Amygdala (tissue), 56 donors: ENCODE results near the gene OR5L2.
"Not testable (repeated sequence)": the region's sequence is repeated elsewhere in the genome, so short reads cannot be mapped to it uniquely, and the experiment has no call there.

Experiments used
- DNase-seq, 56 donors: peaks; one replicate each; lab custom pipeline; 2025; lab: John Stamatoyannopoulos, UW

The OR5L2 gene

GRCh38 chr11:55826919-55827318 is at the start of gene OR5L2:
TSS of gene OR5L2 (plus strand) at chr11:55827219. CDS start at chr11:55827219, 0 bp downstream.
- DNase-seq, result no peak

- DNase-seq, result no peak
These were observed 35.4 kb upstream of the OR5L2 start for GRCh38 chr11:55791606-55792005.

GRCh38 chr11:55793321-55793720 is 33.7 kb upstream of the OR5L2 start:
- no peak for DNase-seq

- DNase-seq, result no peak
These were observed 31.8 kb upstream of the OR5L2 start, which contains the start of gene OR5D14 for GRCh38 chr11:55795256-55795655. TSS of gene OR5D14 (plus strand) at chr11:55795556. CDS start at chr11:55795556, 0 bp downstream.

GRCh38 chr11:55806248-55806647 is 20.8 kb upstream of the OR5L2 start:
- no peak for DNase-seq

- no peak for DNase-seq
These were observed 16.0 kb upstream of the OR5L2 start, which contains the start of gene OR5L1 for GRCh38 chr11:55811067-55811466. TSS of gene OR5L1 (plus strand) at chr11:55811367. CDS start at chr11:55811467, 100 bp downstream.

GRCh38 chr11:55819330-55819729 is 7.7 kb upstream of the OR5L2 start, which contains the start of gene OR5D18:
TSS of gene OR5D18 (plus strand) at chr11:55819630. CDS start at chr11:55819630, 0 bp downstream.
- no peak for DNase-seq

- no peak for DNase-seq
These were observed 11.4 kb downstream of the OR5L2 start, which contains the start of gene OR5D16 for GRCh38 chr11:55838452-55838851. TSS of gene OR5D16 (plus strand) at chr11:55838752. CDS start at chr11:55838752, 0 bp downstream.

- no peak for DNase-seq
These were observed 20.4 kb downstream of the OR5L2 start for GRCh38 chr11:55847453-55847852.

GRCh38 chr11:55849037-55849436 is 22.0 kb downstream of the OR5L2 start:
- DNase-seq, result no peak

- no peak for DNase-seq
These were observed 25.1 kb downstream of the OR5L2 start for GRCh38 chr11:55852141-55852540.

- no peak for DNase-seq
These were observed 27.7 kb downstream of the OR5L2 start for GRCh38 chr11:55854704-55855103.

- not testable (repeated sequence) for DNase-seq
These were observed 40.3 kb downstream of the OR5L2 start for GRCh38 chr11:55867354-55867753.

- not testable (repeated sequence) for DNase-seq
These were observed 45.7 kb downstream of the OR5L2 start for GRCh38 chr11:55872731-55873130.

- not testable (repeated sequence) for DNase-seq
These were observed 46.1 kb downstream of the OR5L2 start for GRCh38 chr11:55873146-55873545.
